ENCODE results near the gene SQSTM1. TPM values are rescaled to one million over a fixed set of nuclear protein-coding genes. Genes with fewer than 3 reads are reported as not detected.

Gene SQSTM1
- total and polyA plus RNA-seq, 12 donors: 258 to 2,312 (median 660) TPM

GRCh38 chr5:179874536-179875292 lies 54.0 kb downstream of the SQSTM1 start:
- Histone ChIP-seq H3K36me3 (replicated peaks in 1 of 2) (peaks cover 0 to 88% of the 10 kb centered on the region in 2 donors), H3K4me1 (replicated peaks in 1 of 2) (no peaks in the 10 kb centered on the region), H3K4me3 (no peak overlapping the region), H3K9me3 (replicated peaks in 1 of 3) (no peaks in the 10 kb centered on the region), H3K27ac (no peak overlapping the region), H3K27me3 (no peaks in the 10 kb centered on the region)
- no peak for DNase-seq
- TF ChIP-seq POLR2A (IDR thresholded peaks at IDR 0.05) (no peak), CTCF (IDR thresholded peaks at IDR 0.05) (no peak)
- intact Hi-C loops (cut with DNase I): no loop called here
- WGBS, 4 donors: 94 to 98% (median 96%) methylated on average over 19 to 28 of the region's 28 CpGs

GRCh38 chr5:179875741-179876609 lies 55.3 kb downstream of the SQSTM1 start:
- no peaks in the 10 kb centered on the region for H3K4me1 ChIP-seq (replicated peaks in 1 of 2)
- H3K36me3 ChIP-seq (replicated peaks in 1 of 2): peaks cover 0 to 75% of the 10 kb centered on the region in 2 donors
- no peaks in the 10 kb centered on the region for H3K27me3 ChIP-seq
- DNase-seq: peak in 1 of 7 donors; percentile 17
- H3K9me3 ChIP-seq (replicated peaks in 1 of 3): no peaks in the 10 kb centered on the region
- TF ChIP-seq CTCF (IDR thresholded peaks at IDR 0.05) (no peak), POLR2A (IDR thresholded peaks at IDR 0.05) (no peak)
- intact Hi-C loops (cut with DNase I): no loop called here
- 75 to 86% (median 80%) methylated on average over 11 to 16 of the region's 16 CpGs for WGBS, 4 donors
- no peak overlapping the region for H3K27ac ChIP-seq
- no peak overlapping the region for H3K4me3 ChIP-seq

GRCh38 chr5:179876610-179876952 lies 55.9 kb downstream of the SQSTM1 start:
- intact Hi-C loops (cut with DNase I): no loop called here

More at GRCh38 chr5:179876610-179876952, 55.9 kb downstream of the SQSTM1 start:
- no peak overlapping the region for H3K27ac ChIP-seq
- peaks cover 0 to 70% of the 10 kb centered on the region in 2 donors for H3K36me3 ChIP-seq (replicated peaks in 1 of 2)
- no peaks in the 10 kb centered on the region for H3K27me3 ChIP-seq
- no peak for TF ChIP-seq CTCF (IDR thresholded peaks at IDR 0.05)
- no peak for TF ChIP-seq POLR2A (IDR thresholded peaks at IDR 0.05)
- 80 to 89% (median 83%) methylated on average over 3 of the region's 3 CpGs for WGBS, 4 donors
- no peaks in the 10 kb centered on the region for H3K4me1 ChIP-seq (replicated peaks in 1 of 2)
- H3K4me3 ChIP-seq: no peak overlapping the region
- H3K9me3 ChIP-seq (replicated peaks in 1 of 3): no peaks in the 10 kb centered on the region
- no peak for DNase-seq

Measured in adrenal gland (tissue), 12 donors.